Measurements from ENCODE around the gene PDE4C.

PDE4C gene

DNA sequence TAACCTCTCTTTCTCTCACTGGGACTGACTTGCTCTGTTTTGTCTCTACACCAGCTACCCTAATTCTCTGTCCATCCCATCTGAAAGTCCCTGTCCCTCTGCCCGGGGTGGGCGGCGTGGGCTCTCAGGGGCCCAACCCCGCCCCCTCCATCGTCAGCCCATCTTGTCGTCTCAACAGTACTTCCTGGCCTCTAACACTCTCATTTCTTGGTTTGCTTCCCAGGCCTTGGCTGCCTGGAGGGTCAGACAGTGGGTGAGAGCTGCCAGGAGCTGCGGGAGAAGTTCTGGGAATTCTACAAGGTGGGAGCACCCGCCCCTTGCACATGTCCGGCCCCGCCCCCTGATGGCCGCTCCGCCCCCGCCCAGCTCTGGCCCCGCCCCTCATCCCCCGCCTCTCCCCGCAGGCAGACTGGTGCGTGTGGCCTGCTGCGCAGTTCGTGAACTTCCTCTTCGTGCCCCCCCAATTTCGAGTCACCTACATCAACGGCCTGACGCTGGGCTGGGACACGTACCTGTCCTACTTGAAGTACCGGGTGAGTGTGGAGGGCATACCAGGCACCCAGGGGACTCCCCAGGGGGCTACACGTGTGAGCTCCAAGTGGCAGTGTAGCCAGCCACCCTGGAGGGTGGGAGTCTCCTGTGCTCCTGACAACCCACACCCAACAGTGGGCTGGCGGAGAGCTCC is 31.5 kb downstream of the PDE4C start:
- in situ Hi-C loops (cut with HindIII; ENCODE audit: low pct_unique_long_range_greater_than_20kb, low sequenced_read_pairs) = no loop called here
- TF ChIP-seq JUND (IDR thresholded peaks at IDR 0.05; ENCODE audit: low read depth) = no peak
- peak in 1 of 2 experiments; percentile 36 for DNase-seq (ENCODE audit: low read depth in 1 of 2, low spot score in 1 of 2)

DNA sequence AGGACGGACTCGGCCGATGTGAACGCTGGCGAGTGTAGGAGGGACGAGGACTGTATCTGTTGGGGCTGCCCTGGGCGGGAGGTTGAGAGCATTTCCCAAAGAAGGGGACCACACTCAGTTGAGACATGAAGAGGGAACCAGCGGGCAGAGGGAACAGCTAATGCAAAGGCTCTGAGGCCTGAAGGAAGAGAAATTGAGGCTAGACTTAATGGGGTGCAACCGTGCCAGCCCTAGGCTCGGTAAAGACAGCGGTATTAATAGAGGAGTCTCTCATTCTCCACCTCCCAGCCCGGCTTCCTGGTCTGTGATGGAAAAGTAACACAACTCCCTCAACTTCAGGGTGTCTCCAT is 32.1 kb downstream of the PDE4C start:
- in situ Hi-C loops (cut with HindIII; ENCODE audit: low pct_unique_long_range_greater_than_20kb, low sequenced_read_pairs) = no loop called here
- no peak for DNase-seq (ENCODE audit: low read depth in 1 of 2, low spot score in 1 of 2)
- TF ChIP-seq JUND (IDR thresholded peaks at IDR 0.05; ENCODE audit: low read depth) = no peak

GRCh38 chr19:18193388-18194180 is 32.7 kb downstream of the PDE4C start:
- in situ Hi-C loops (cut with HindIII; ENCODE audit: low pct_unique_long_range_greater_than_20kb, low sequenced_read_pairs) = no loop called here
- no peak for DNase-seq (ENCODE audit: low read depth in 1 of 2, low spot score in 1 of 2)
- no peak for TF ChIP-seq JUND (IDR thresholded peaks at IDR 0.05; ENCODE audit: low read depth)

- in situ Hi-C loops (cut with HindIII; ENCODE audit: low pct_unique_long_range_greater_than_20kb, low sequenced_read_pairs) = no loop called here
- no peak for TF ChIP-seq JUND (IDR thresholded peaks at IDR 0.05; ENCODE audit: low read depth)
- peak; percentile 71 to 99 for DNase-seq (ENCODE audit: low read depth in 1 of 2, low spot score in 1 of 2)
These were observed 33.4 kb downstream of the PDE4C start, which contains the start of gene MPV17L2 for GRCh38 chr19:18192673-18193387. Gene MPV17L2 (plus strand): TSS chr19:18193218. CDS start chr19:18193282, 64 bp downstream.

- TF ChIP-seq JUND (IDR thresholded peaks at IDR 0.05; ENCODE audit: low read depth) = no peak
- in situ Hi-C loops (cut with HindIII; ENCODE audit: low pct_unique_long_range_greater_than_20kb, low sequenced_read_pairs) = no loop called here
- DNase-seq (ENCODE audit: low read depth in 1 of 2, low spot score in 1 of 2) = peak in 1 of 2 experiments; percentile 63
These were observed 34.6 kb downstream of the PDE4C start for GRCh38 chr19:18191640-18192062.

- no peak for TF ChIP-seq JUND (IDR thresholded peaks at IDR 0.05; ENCODE audit: low read depth)
- no peak for DNase-seq (ENCODE audit: low read depth in 1 of 2, low spot score in 1 of 2)
- in situ Hi-C loops (cut with HindIII; ENCODE audit: low pct_unique_long_range_greater_than_20kb, low sequenced_read_pairs) = no loop called here
These were observed 36.0 kb downstream of the PDE4C start for GRCh38 chr19:18190278-18190677.

GRCh38 chr19:18185538-18185937 is 40.7 kb downstream of the PDE4C start:
- TF ChIP-seq JUND (IDR thresholded peaks at IDR 0.05; ENCODE audit: low read depth) = no peak
- DNase-seq (ENCODE audit: low read depth in 1 of 2, low spot score in 1 of 2) = no peak
- in situ Hi-C loops (cut with HindIII; ENCODE audit: low pct_unique_long_range_greater_than_20kb, low sequenced_read_pairs) = no loop called here

GRCh38 chr19:18183529-18183928 is 42.7 kb downstream of the PDE4C start:
- in situ Hi-C loops (cut with HindIII; ENCODE audit: low pct_unique_long_range_greater_than_20kb, low sequenced_read_pairs) = no loop called here
- TF ChIP-seq JUND (IDR thresholded peaks at IDR 0.05; ENCODE audit: low read depth) = no peak
- DNase-seq (ENCODE audit: low read depth in 1 of 2, low spot score in 1 of 2) = peak in 1 of 2 experiments; percentile 71

- no peak for DNase-seq (ENCODE audit: low read depth in 1 of 2, low spot score in 1 of 2)
- no peak for TF ChIP-seq JUND (IDR thresholded peaks at IDR 0.05; ENCODE audit: low read depth)
- in situ Hi-C loops (cut with HindIII; ENCODE audit: low pct_unique_long_range_greater_than_20kb, low sequenced_read_pairs) = no loop called here
These were observed 46.3 kb downstream of the PDE4C start for GRCh38 chr19:18179957-18180356.

DNA sequence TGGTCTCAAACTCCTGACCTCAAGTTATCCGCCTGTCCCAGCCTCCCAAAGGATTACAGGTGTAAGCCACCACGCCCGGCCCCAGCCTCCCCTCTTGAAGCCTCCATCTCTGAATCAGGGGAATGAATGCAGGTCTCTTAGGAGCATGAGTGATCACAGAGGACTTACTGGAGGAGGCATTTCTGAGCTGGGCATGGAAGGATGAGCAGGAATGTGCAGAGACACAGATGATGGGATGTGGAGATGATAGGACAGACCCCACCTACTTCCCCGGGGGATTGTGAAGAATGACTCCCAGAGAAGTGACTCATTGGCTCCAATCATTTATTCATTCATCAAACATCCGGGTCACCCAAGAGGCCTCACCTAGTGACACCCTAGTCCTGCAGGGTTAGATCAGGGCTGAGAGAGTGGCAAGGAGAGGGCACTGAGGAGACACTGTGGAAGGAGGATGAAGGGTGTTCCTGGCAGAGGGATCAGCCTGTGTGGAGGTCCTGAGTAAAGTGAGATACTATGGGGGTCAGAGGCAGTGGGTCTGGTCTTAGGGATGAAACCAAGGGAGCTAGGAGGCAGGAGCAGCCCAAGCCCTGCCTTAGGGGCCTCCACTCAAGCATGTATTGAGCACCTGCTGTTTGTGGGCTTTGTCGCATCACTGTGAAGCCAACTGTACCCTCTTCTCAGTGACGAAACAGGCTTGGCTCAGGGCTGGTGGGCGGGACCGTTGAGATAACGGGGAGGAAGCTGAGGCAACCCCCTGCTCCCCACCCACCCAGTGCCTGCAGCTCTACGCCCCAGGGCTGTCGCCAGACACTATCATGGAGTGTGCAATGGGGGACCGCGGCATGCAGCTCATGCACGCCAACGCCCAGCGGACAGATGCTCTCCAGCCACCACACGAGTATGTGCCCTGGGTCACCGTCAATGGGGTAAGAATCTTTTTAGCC is 49.6 kb downstream of the PDE4C start:
- no peak for TF ChIP-seq JUND (IDR thresholded peaks at IDR 0.05; ENCODE audit: low read depth)
- in situ Hi-C loops (cut with HindIII; ENCODE audit: low pct_unique_long_range_greater_than_20kb, low sequenced_read_pairs) = no loop called here
- no peak for DNase-seq (ENCODE audit: low read depth in 1 of 2, low spot score in 1 of 2)

DNA sequence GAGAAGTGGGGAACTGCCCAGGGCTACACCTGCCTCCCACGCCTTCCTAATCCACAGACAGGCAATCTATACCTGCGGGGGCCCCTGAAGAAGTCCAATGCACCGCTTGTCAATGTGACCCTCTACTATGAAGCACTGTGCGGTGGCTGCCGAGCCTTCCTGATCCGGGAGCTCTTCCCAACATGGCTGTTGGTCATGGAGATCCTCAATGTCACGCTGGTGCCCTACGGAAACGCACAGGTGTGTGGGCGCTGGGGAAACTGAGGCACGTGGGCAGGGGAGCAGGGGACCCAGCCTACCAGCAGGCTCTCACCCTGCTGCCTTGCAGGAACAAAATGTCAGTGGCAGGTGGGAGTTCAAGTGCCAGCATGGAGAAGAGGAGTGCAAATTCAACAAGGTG is 51.3 kb downstream of the PDE4C start:
- no peak for DNase-seq (ENCODE audit: low read depth in 1 of 2, low spot score in 1 of 2)
- TF ChIP-seq JUND (IDR thresholded peaks at IDR 0.05; ENCODE audit: low read depth) = no peak
- in situ Hi-C loops (cut with HindIII; ENCODE audit: low pct_unique_long_range_greater_than_20kb, low sequenced_read_pairs) = no loop called here

Data from T47D (cell line).